CD4-positive, alpha-beta T cell treated with Interleukin-6 for 4 hours (primary cell): ENCODE data around the gene TMEM254.
"Not testable (repeated sequence)": the region's sequence is repeated elsewhere in the genome, so short reads cannot be mapped to it uniquely, and the experiment has no call there.

Source experiments
- DNase-seq: peaks from one replicate; pipeline ENCODE4 v3.0.0-alpha.2; 2020; ENCODE audit warnings: mixed read lengths

TMEM254 gene

GRCh38 chr10:80078448-80079311, at the start of gene TMEM254:
TSS of gene TMEM254 (plus strand) at chr10:80078665. CDS start at chr10:80078700, 35 bp downstream.
- DNase-seq, result peak; percentile 95

- DNase-seq, result not testable (repeated sequence)
Measured at GRCh38 chr10:80029205-80029604, 49.3 kb upstream of the TMEM254 start.

GRCh38 chr10:80029865-80030264, 48.6 kb upstream of the TMEM254 start:
- DNase-seq, result not testable (repeated sequence)

- no peak for DNase-seq
Measured at GRCh38 chr10:80032503-80032902, 46.0 kb upstream of the TMEM254 start.

GRCh38 chr10:80034766-80035165, 43.7 kb upstream of the TMEM254 start:
- not testable (repeated sequence) for DNase-seq

GRCh38 chr10:80035430-80035829, 43.0 kb upstream of the TMEM254 start:
- not testable (repeated sequence) for DNase-seq

GRCh38 chr10:80036921-80037500, 41.5 kb upstream of the TMEM254 start:
- not testable (repeated sequence) for DNase-seq

- DNase-seq, result not testable (repeated sequence)
Measured at GRCh38 chr10:80038226-80038625, 40.2 kb upstream of the TMEM254 start.

- no peak for DNase-seq
Measured at GRCh38 chr10:80041162-80041561, 37.3 kb upstream of the TMEM254 start.

- not testable (repeated sequence) for DNase-seq
Measured at GRCh38 chr10:80044935-80045334, 33.5 kb upstream of the TMEM254 start.

GRCh38 chr10:80046629-80047441, 31.6 kb upstream of the TMEM254 start:
- peak; percentile 79 for DNase-seq

GRCh38 chr10:80050752-80051151, 27.7 kb upstream of the TMEM254 start:
- DNase-seq, result no peak

GRCh38 chr10:80051993-80052392, 26.5 kb upstream of the TMEM254 start:
- DNase-seq, result no peak

- DNase-seq, result no peak
Measured at GRCh38 chr10:80055760-80056159, 22.7 kb upstream of the TMEM254 start.

- DNase-seq, result no peak
Measured at GRCh38 chr10:80057171-80057570, 21.3 kb upstream of the TMEM254 start.

- no peak for DNase-seq
Measured at GRCh38 chr10:80064120-80064886, 14.2 kb upstream of the TMEM254 start.

- DNase-seq, result no peak
Measured at GRCh38 chr10:80066809-80067208, 11.7 kb upstream of the TMEM254 start.

- not testable (repeated sequence) for DNase-seq
Measured at GRCh38 chr10:80067821-80068220, 10.6 kb upstream of the TMEM254 start.

- DNase-seq, result no peak
Measured at GRCh38 chr10:80068270-80068669, 10.2 kb upstream of the TMEM254 start.

- no peak for DNase-seq
Measured at GRCh38 chr10:80070057-80070456, 8.4 kb upstream of the TMEM254 start.

GRCh38 chr10:80072584-80072983, 5.9 kb upstream of the TMEM254 start:
- DNase-seq, result no peak

- no peak for DNase-seq
Measured at GRCh38 chr10:80075781-80076180, 2.7 kb upstream of the TMEM254 start.
